ENCODE measurements around the gene CDC14A.
"Not testable (repeated sequence)": the region's sequence is repeated elsewhere in the genome, so short reads cannot be mapped to it uniquely, and the experiment has no call there.

The CDC14A gene

DNA sequence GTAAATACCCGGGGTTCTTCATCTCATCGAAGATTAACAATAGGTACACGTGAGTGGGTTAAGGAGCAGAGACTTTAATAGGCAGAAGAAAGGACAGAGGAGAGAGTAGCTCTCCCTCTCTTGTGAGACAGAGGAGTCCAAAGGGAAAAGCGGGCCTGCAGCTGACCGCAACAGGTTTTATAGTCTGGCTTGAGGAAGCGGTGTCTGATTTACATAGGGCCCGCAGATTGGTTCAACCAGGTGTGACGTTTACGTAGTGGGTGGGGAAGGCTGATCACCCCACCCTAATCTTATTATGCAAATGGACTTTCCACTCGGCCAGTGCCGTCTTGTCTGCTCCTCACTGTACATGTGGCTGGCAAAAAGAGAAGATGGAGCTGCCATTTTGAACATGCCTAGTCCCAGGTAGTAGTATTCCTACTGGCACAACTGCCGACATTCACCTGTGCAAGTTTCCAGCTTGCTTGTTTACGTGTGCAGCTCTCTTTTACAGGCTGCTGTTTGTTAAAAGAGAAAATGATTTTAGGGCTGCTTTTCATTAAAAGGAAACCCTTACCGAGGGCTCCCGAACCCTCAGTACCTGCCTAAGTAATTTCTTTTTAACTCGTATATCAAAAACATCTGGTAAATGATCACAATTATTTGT lies 10.6 kb downstream of the CDC14A start:
- no peak overlapping the region for H3K4me3 Mint-ChIP-seq
- H3K27ac Mint-ChIP-seq: no peak overlapping the region
- H3K27me3 Mint-ChIP-seq: no peaks in the 10 kb centered on the region
- DNase-seq: no peak
- H3K9me3 Mint-ChIP-seq: no peaks in the 10 kb centered on the region
- H3K4me1 Mint-ChIP-seq: peaks cover 67% of the 10 kb centered on the region
- peaks cover 77% of the 10 kb centered on the region for H3K36me3 Mint-ChIP-seq
- CTCF ChIA-PET: interaction anchor here (1.9 kb wide), 1 partner anchor 10 kb away, joined by 5 read pairs; the partner anchor contains the start of gene CDC14A

DNA sequence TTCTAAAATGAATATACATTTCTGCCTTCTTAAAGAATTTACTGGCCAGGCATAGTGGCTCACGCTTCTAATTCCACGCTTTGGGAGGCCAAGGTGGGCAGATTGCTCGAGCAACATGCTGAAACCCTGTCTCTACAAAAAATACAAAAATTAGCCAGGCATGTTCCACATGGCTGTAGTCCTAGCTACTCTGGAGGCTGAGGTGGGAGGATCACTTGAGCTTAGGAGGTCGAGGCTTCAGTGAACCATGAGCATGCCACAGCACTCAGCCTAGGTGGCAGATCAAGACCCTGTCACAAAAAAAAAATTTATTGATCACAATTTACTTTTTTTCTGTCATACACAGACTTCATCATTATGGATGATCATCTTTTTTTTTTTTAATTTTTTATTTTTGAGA lies 11.5 kb downstream of the CDC14A start:
- no peak overlapping the region for H3K27ac Mint-ChIP-seq
- H3K27me3 Mint-ChIP-seq: no peaks in the 10 kb centered on the region
- CTCF ChIA-PET: interaction anchor here (1.9 kb wide), 1 partner anchor 11 kb away, joined by 5 read pairs; the partner anchor contains the start of gene CDC14A
- H3K36me3 Mint-ChIP-seq: peaks cover 79% of the 10 kb centered on the region
- DNase-seq: no peak
- peaks cover 66% of the 10 kb centered on the region for H3K4me1 Mint-ChIP-seq
- H3K4me3 Mint-ChIP-seq: no peak overlapping the region
- H3K9me3 Mint-ChIP-seq: peaks cover 2% of the 10 kb centered on the region

DNA sequence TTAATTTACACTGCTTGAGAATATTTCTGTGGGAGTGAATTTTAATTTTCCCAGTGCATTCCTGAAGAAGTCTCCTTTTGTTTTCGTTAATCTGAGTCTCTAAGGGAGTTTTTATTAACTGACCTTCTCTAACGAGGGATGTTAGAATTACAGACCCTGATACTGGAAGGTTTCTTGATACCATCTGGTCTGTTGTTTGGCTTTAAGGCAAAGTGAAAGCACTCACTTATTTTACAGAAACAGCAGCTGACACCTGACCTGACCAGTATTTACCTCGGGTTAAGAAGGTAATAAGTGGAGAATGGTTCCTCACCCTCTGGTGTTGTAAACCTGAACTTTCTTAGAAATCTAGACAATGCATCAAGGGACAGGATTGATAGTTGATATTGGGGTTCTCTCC lies 12.4 kb downstream of the CDC14A start:
- Mint-ChIP-seq H3K36me3 (peaks cover 76% of the 10 kb centered on the region), H3K27ac (peak overlapping the region; percentile 46), H3K27me3 (no peaks in the 10 kb centered on the region), H3K4me3 (no peak overlapping the region), H3K4me1 (peaks cover 61% of the 10 kb centered on the region), H3K9me3 (peaks cover 5% of the 10 kb centered on the region)
- CTCF ChIA-PET: interaction anchor here (1.9 kb wide), 1 partner anchor 12 kb away, joined by 5 read pairs; the partner anchor contains the start of gene CDC14A
- DNase-seq: no peak

DNA sequence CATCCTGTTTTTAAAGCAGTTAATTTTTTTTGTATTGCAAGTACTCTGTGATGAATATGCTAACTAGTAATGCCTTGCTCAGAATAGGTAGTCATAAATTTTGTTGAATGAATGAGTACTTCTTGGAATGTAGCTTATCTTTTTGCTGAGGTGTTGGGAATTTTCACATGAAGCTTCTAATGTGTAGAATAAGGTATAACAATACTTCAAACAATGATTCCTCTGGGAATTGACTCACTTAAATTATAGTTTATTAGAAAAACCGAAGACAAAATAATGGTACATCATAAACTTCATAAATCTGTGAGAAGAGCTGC lies 13.9 kb downstream of the CDC14A start:
- H3K4me3 Mint-ChIP-seq: no peak overlapping the region
- no peak overlapping the region for H3K27ac Mint-ChIP-seq
- no peak for DNase-seq
- H3K9me3 Mint-ChIP-seq: peaks cover 5% of the 10 kb centered on the region
- H3K27me3 Mint-ChIP-seq: no peaks in the 10 kb centered on the region
- peaks cover 77% of the 10 kb centered on the region for H3K36me3 Mint-ChIP-seq
- CTCF ChIA-PET: interaction anchor here (1.0 to 1.4 kb wide), 2 partner anchors 15 to 89 kb away, joined by 3 read pairs; no protein-coding TSS in a partner anchor
- H3K4me1 Mint-ChIP-seq: peaks cover 59% of the 10 kb centered on the region

DNA sequence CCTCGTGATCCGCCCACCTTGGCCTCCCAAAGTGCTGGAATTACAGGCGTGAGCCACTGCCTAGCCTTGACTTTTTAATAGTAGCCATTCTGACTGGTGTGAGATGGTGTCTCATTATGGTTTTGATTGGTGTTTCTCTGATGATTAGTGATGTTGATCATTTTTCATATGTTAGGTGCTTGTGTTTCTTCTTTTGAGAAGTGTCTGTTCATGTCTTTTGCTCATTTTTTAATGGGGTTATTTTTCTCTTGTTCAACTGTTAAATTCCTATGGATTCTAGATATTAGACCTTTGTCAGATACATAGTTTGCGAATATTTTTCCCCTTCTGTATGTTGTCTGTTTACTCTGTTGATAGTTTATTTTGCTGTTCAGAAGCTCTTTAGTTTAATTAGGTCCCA lies 17.0 kb downstream of the CDC14A start:
- DNase-seq, H3K4me3 Mint-ChIP-seq, H3K9me3 Mint-ChIP-seq, H3K27me3 Mint-ChIP-seq, H3K27ac Mint-ChIP-seq, CTCF ChIA-PET: not testable (repeated sequence)
- Mint-ChIP-seq H3K36me3 (peaks cover 82% of the 10 kb centered on the region), H3K4me1 (peaks cover 55% of the 10 kb centered on the region)

DNA sequence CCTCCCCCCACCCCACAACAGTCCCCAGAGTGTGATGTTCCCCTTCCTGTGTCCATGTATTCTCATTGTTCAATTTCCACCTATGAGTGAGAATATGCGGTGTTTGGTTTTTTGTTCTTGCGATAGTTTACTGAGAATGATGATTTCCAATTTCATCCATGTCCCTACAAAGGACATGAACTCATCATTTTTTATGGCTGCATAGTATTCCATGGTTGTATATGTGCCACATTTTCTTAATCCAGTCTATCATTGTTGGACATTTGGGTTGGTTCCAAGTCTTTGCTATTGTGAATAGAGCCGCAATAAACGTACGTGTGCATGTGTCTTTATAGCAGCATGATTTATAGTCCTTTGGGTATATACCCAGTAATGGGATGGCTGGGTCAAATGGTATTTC lies 21.6 kb downstream of the CDC14A start:
- DNase-seq, H3K27ac Mint-ChIP-seq, H3K27me3 Mint-ChIP-seq, CTCF ChIA-PET, H3K4me3 Mint-ChIP-seq: not testable (repeated sequence)
- peaks cover 62% of the 10 kb centered on the region for H3K4me1 Mint-ChIP-seq
- H3K9me3 Mint-ChIP-seq: peaks cover 16% of the 10 kb centered on the region
- H3K36me3 Mint-ChIP-seq: peaks cover 78% of the 10 kb centered on the region

DNA sequence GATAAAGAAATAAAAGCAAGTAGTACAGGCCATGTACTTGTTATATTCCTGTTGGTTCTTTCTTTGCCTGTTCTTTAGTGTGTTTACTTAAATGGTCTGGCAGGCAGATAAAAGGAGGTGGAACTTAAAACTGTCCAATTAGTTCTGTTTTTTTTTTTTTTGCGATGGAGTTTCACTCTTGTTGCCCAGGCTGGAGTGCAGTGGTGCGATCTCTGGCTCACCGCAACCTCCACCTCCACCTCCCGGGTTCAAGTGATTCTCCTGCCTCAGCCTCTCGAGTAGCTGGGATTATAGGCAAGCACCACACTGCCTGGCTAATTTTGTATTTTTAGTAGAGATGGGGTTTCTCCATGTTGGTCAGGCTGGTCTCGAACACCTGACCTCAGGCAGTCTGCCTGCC lies 24.6 kb downstream of the CDC14A start:
- H3K4me3 Mint-ChIP-seq, CTCF ChIA-PET, H3K27ac Mint-ChIP-seq, DNase-seq, H3K27me3 Mint-ChIP-seq: not testable (repeated sequence)
- Mint-ChIP-seq H3K36me3 (peaks cover 80% of the 10 kb centered on the region), H3K4me1 (peaks cover 62% of the 10 kb centered on the region), H3K9me3 (peaks cover 12% of the 10 kb centered on the region)

DNA sequence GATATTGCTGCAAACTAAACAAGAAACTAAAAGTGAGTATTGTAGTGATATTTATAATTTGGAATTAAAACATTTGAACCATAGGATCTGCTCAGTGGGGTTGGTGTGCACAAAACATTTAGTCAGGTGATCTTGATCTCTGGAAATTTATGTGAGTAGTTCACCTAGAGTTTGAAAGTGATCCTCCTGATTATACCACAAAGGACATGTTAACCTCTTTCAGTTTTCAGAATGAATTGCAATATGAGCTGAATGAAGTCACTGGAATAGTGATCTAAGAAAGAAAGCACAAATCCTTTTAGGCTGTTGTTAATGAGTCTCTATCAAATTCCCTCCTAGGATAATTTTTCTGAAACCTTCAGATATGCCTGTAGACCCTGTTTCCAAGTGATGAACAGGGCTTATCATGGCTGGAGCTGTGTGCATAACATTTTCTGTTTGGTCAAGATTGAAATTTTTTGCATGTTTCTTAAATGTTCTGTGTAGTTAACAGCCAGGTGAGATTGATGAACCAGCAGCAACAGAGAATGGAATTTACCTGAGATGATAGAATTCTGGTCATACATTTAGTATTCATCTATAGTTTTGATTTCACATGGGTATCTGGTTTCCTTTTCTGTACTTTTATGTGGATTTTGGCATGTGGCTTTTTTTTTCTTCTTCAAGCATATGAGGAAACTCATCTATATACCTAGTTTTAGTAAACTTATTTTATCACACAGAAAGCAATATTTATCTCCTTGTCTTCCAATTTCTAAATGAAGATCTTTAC lies 25.5 kb downstream of the CDC14A start:
- peak overlapping the region; percentile 68 for H3K27ac Mint-ChIP-seq
- CTCF ChIA-PET: no interaction called here
- no peaks in the 10 kb centered on the region for H3K27me3 Mint-ChIP-seq
- no peak for DNase-seq
- peaks cover 12% of the 10 kb centered on the region for H3K9me3 Mint-ChIP-seq
- H3K36me3 Mint-ChIP-seq: peaks cover 76% of the 10 kb centered on the region
- peaks cover 60% of the 10 kb centered on the region for H3K4me1 Mint-ChIP-seq
- peak overlapping the region; percentile 1 for H3K4me3 Mint-ChIP-seq

DNA sequence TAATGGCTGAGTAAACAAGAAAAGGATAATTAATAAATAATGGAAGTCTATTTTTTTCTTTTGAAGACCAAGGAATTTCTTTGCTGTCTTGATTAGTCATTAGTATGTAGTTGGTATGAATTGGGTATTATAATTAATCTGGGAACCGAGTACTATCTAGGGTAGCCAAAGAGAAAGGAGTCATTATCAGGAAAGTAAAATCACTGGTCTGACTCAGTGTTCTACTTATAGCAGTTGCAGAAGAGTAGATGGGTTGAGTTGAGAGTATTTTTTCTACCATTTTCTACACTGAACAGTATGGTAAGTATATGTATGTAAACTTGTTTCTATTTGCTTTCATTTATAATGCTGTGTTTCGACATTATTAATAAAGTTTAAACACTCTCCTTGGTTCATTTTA lies 26.6 kb downstream of the CDC14A start:
- H3K4me3 Mint-ChIP-seq: no peak overlapping the region
- CTCF ChIA-PET: no interaction called here

DNA sequence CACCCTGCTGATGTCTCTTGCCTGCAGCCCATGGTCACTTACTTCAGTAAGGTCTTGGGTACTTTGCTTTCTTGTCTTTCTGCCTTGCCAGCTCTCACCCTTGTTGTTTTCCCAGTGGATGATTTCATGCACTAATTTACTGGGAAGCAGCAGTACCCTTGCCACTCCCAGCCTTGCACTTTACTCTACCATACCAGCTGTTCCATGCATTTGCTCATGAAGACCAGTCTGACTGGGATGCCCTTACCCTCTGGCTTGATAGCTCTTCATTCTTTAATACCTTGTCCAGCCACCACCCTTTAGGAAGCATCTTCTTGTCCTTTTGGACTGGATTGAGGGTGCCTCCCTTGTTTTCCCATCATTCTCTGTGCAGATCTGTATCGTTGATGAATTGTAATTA lies 28.3 kb downstream of the CDC14A start:
- no peak for DNase-seq
- Mint-ChIP-seq H3K27me3 (no peaks in the 10 kb centered on the region), H3K4me1 (peaks cover 72% of the 10 kb centered on the region), H3K36me3 (peaks cover 75% of the 10 kb centered on the region), H3K9me3 (no peaks in the 10 kb centered on the region), H3K27ac (no peak overlapping the region), H3K4me3 (no peak overlapping the region)
- CTCF ChIA-PET: interaction anchor here (1.6 kb wide), 1 partner anchor 14 kb away, joined by 3 read pairs; no protein-coding TSS in a partner anchor

More for the DNA sequence above, 26.6 kb downstream of the CDC14A start:
- H3K27ac Mint-ChIP-seq: no peak overlapping the region
- peaks cover 67% of the 10 kb centered on the region for H3K4me1 Mint-ChIP-seq
- H3K27me3 Mint-ChIP-seq: no peaks in the 10 kb centered on the region
- no peak for DNase-seq
- peaks cover 77% of the 10 kb centered on the region for H3K36me3 Mint-ChIP-seq
- peaks cover 11% of the 10 kb centered on the region for H3K9me3 Mint-ChIP-seq

DNA sequence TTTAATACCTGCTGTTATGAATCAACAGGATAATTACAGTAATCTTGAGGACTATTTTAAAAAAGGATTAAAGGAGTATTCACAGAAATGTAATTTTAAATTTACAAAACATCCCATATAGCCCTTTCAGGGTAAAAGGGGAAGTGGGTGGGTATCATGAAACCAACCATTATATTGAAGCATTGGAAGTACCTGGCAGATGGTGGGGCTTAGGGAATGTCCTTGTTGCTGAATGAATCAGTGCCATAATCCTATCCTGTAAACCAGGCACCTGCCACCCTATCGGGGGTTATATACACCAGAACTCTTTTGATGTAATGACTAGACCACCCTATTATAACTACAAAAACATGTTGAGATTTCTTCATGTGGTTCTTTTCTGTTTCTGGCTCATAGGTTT lies 30.4 kb downstream of the CDC14A start:
- Mint-ChIP-seq H3K4me3 (no peak overlapping the region), H3K36me3 (peaks cover 75% of the 10 kb centered on the region), H3K27ac (no peak overlapping the region), H3K9me3 (no peaks in the 10 kb centered on the region), H3K27me3 (no peaks in the 10 kb centered on the region), H3K4me1 (peaks cover 74% of the 10 kb centered on the region)
- CTCF ChIA-PET: no interaction called here
- no peak for DNase-seq

DNA sequence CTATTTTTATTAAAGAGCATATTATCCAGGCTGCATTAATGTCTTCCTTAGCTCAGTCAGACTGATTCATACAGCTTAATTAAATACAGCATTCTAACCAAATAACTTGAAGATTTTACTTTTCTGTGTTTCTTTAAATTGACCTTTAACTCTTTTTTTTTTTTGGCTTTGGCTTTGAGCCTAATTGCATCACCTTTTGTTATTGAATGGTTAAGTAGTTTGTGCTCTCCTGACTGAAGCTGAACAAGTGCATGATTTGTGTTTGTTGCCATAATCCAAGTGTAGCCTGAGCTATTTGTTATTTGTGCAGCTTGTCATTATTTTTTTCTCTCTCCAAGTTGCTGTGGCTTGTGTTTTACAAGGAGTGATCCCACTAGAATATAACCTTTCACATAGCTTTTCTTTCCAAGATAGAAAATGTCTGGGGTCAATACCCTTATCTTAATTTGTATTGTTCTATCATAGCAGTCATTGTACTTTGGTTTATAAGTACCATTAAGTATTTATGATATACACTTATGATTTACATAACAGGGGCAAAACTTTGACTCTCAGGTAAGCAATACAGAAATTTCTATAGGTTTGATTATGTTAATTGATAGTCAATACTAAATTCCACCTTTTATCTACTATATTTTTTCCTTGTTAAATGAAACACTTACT lies 31.6 kb downstream of the CDC14A start:
- Mint-ChIP-seq H3K27ac (no peak overlapping the region), H3K4me3 (no peak overlapping the region)

DNA sequence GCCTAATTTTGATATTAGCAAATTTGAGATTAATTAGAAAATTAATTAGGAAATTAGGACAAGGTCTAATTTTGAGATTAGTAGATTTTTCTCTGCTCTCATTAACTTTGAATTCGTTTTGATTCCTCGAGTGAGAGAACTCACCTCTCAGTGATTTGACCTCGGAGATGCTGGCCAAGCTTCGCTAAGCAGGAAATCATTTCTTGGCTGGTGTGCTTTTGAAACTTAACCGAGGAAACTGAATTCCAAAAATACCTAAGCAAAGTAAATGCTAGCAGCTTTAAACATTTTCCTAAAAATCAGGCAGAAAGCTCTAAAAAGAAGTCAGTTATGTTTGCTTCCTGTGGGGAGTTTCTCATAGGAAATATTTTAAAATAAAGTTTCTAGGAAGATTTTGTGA lies 34.9 kb downstream of the CDC14A start:
- no peaks in the 10 kb centered on the region for H3K9me3 Mint-ChIP-seq
- H3K27me3 Mint-ChIP-seq: no peaks in the 10 kb centered on the region
- H3K4me3 Mint-ChIP-seq: peak overlapping the region; percentile 56
- H3K27ac Mint-ChIP-seq: peak overlapping the region; percentile 76
- CTCF ChIA-PET: interaction anchor here (0.7 to 1.4 kb wide), 4 partner anchors 18 to 72 kb away, joined by 3 to 4 read pairs (median 4); no protein-coding TSS in a partner anchor
- H3K36me3 Mint-ChIP-seq: peaks cover 69% of the 10 kb centered on the region
- peaks cover 87% of the 10 kb centered on the region for H3K4me1 Mint-ChIP-seq
- no peak for DNase-seq

More for the DNA sequence above, 31.6 kb downstream of the CDC14A start:
- peaks cover 71% of the 10 kb centered on the region for H3K36me3 Mint-ChIP-seq
- no peaks in the 10 kb centered on the region for H3K9me3 Mint-ChIP-seq
- no peaks in the 10 kb centered on the region for H3K27me3 Mint-ChIP-seq
- DNase-seq: no peak
- H3K4me1 Mint-ChIP-seq: peaks cover 74% of the 10 kb centered on the region
- CTCF ChIA-PET: interaction anchor here (1.2 kb wide), 1 partner anchor 75 kb away, joined by 4 read pairs; no protein-coding TSS in a partner anchor

DNA sequence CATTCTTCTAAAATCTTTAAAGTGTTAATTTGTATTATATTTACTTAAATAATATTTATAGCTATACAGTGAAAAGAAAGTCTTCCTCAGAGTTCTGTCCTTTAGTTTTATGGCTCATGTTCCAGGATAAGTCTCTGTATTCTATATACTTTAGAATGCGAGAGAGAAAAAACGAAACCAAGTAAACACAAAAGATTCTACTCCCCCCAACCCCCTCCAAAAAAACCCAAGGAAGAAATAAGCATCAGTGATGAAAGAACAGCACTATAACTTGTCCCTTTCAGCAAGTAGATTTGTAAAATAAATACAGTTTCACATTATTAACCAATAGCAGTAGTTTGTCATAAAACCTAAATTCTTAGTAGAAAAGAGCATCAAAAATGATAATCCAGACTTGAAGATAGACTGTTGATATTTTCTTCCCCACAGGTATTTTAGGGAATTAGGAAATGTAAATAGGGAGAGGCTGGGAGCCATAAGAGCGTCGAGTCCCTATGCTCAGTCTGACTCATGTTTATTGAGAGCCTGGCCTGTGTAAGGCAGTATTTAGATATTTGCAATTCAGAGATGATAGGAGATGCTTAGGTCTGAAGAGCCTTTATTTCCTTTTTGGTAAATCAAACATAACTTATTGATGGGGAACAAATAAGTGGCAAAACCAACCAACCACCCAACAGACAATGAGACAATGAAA lies 35.5 kb downstream of the CDC14A start:
- peaks cover 87% of the 10 kb centered on the region for H3K4me1 Mint-ChIP-seq
- H3K9me3 Mint-ChIP-seq: no peaks in the 10 kb centered on the region
- H3K27me3 Mint-ChIP-seq: no peaks in the 10 kb centered on the region
- CTCF ChIA-PET: interaction anchor here (0.7 to 1.4 kb wide), 3 partner anchors 17 to 57 kb away, joined by 3 to 4 read pairs (median 3); no protein-coding TSS in a partner anchor
- H3K4me3 Mint-ChIP-seq: peak overlapping the region; percentile 54
- peaks cover 71% of the 10 kb centered on the region for H3K36me3 Mint-ChIP-seq
- peak overlapping the region; percentile 61 for H3K27ac Mint-ChIP-seq
- DNase-seq: no peak

Measured in activated naive CD4-positive, alpha-beta T cell treated with anti-CD3 and anti-CD28 coated beads, Interleukin-2, amount 10 ng/mL, durations not matched to agents 7 days and 5 days (primary cell).